ENCODE data around the gene AEBP2. TPM values are rescaled to one million over a fixed set of nuclear protein-coding genes. Genes with fewer than 3 reads are reported as not detected.

Gene AEBP2
- total RNA-seq, 2 donors from 2014 or later = 37.8 to 78.4 TPM

DNA sequence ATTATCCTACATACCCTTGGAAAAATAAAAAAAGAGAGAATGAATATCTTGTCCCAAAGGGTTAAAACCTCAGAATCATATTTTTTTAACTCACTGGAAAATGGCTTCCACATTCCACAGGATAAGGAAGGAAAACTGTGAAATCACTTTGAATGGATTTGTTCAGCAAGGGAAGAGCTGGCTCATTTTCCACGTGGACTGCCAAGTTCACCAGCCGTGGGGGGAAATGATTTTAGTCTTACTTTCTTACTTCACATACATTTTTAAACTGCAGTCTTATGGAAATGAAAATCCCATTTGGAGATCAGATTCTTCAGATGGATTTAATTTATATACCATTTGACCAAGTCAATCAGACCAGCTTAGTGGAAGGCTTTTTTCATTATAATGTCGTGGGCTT, 29.9 kb upstream of the AEBP2 start:
- Histone ChIP-seq H3K9me3 (ENCODE audit: control insufficient read depth, low read length) (no peaks in the 10 kb centered on the region), H3K4me3 (ENCODE audit: low read length) (no peak overlapping the region), H3K36me3 (ENCODE audit: control insufficient read depth, insufficient read depth, low read length) (no peaks in the 10 kb centered on the region), H3K4me1 (ENCODE audit: control insufficient read depth, insufficient read depth, low read length) (peaks cover 5% of the 10 kb centered on the region), H3K27ac (ENCODE audit: low read depth, low read length) (no peak overlapping the region), H3K27me3 (ENCODE audit: control insufficient read depth, insufficient read depth, low read length, poor library complexity, severe bottlenecking) (no peaks in the 10 kb centered on the region), H3K9ac (ENCODE audit: extremely low read depth, low read length, poor library complexity, severe bottlenecking) (no peak overlapping the region)
- TF ChIP-seq, protein P1, sequence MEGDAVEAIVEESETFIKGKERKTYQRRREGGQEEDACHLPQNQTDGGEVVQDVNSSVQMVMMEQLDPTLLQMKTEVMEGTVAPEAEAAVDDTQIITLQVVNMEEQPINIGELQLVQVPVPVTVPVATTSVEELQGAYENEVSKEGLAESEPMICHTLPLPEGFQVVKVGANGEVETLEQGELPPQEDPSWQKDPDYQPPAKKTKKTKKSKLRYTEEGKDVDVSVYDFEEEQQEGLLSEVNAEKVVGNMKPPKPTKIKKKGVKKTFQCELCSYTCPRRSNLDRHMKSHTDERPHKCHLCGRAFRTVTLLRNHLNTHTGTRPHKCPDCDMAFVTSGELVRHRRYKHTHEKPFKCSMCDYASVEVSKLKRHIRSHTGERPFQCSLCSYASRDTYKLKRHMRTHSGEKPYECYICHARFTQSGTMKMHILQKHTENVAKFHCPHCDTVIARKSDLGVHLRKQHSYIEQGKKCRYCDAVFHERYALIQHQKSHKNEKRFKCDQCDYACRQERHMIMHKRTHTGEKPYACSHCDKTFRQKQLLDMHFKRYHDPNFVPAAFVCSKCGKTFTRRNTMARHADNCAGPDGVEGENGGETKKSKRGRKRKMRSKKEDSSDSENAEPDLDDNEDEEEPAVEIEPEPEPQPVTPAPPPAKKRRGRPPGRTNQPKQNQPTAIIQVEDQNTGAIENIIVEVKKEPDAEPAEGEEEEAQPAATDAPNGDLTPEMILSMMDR (conservative IDR thresholded peaks at IDR 0.05) = no peak
- DNase-seq = no peak
- H3K36me3 Mint-ChIP-seq (ENCODE audit: low read depth) = no peaks in the 10 kb centered on the region
- H3K9me3 Mint-ChIP-seq = peaks cover 5% of the 10 kb centered on the region
- peaks cover 2% of the 10 kb centered on the region for H3K27me3 Mint-ChIP-seq (ENCODE audit: insufficient read depth)
- no peak overlapping the region for H3K4me3 Mint-ChIP-seq
- peaks cover 34% of the 10 kb centered on the region for H3K4me1 Mint-ChIP-seq
- no peak overlapping the region for H3K27ac Mint-ChIP-seq
- 26 to 75% methylated on average over 2 to 3 of the region's 3 CpGs for WGBS, 2 experiments (ENCODE audit: insufficient coverage in 1 of 2, insufficient read length in 1 of 2)

DNA sequence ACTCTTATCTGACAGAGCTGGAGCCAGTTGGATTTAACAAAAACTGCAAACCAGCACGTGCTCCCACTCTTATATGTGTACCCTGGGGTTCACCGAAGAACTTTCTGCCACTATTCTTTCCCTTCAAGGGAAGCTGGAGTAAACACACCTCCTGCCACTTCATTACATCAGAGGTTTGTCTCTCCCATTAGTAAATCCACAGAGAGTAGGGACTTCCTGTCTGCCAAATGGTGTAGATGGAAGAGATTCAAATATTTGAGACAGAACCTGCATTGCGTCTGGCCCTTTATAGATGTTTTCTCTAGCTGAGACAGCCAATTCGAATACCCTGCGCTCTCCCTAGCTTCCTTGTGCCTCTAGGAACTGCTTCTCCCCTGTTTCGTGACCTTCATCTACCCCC, 29.1 kb upstream of the AEBP2 start:
- H3K9me3 ChIP-seq (ENCODE audit: control insufficient read depth, low read length) = no peaks in the 10 kb centered on the region
- peaks cover 5% of the 10 kb centered on the region for H3K9me3 Mint-ChIP-seq
- H3K27ac ChIP-seq (ENCODE audit: low read depth, low read length) = no peak overlapping the region
- H3K27me3 Mint-ChIP-seq (ENCODE audit: insufficient read depth) = peaks cover 2% of the 10 kb centered on the region
- TF ChIP-seq, protein P1 (conservative IDR thresholded peaks at IDR 0.05) = no peak
- H3K9ac ChIP-seq (ENCODE audit: extremely low read depth, low read length, poor library complexity, severe bottlenecking) = no peak overlapping the region
- H3K4me1 ChIP-seq (ENCODE audit: control insufficient read depth, insufficient read depth, low read length) = peaks cover 5% of the 10 kb centered on the region
- 64 to 80% methylated on average over 2 to 6 of the region's 6 CpGs for WGBS, 2 experiments (ENCODE audit: insufficient coverage in 1 of 2, insufficient read length in 1 of 2)
- H3K27ac Mint-ChIP-seq = peak overlapping the region; percentile 78
- no peaks in the 10 kb centered on the region for H3K27me3 ChIP-seq (ENCODE audit: control insufficient read depth, insufficient read depth, low read length, poor library complexity, severe bottlenecking)
- no peaks in the 10 kb centered on the region for H3K36me3 ChIP-seq (ENCODE audit: control insufficient read depth, insufficient read depth, low read length)
- peaks cover 34% of the 10 kb centered on the region for H3K4me1 Mint-ChIP-seq
- H3K4me3 Mint-ChIP-seq = peak overlapping the region; percentile 8
- H3K4me3 ChIP-seq (ENCODE audit: low read length) = no peak overlapping the region
- peak; percentile 54 for DNase-seq
- H3K36me3 Mint-ChIP-seq (ENCODE audit: low read depth) = no peaks in the 10 kb centered on the region

DNA sequence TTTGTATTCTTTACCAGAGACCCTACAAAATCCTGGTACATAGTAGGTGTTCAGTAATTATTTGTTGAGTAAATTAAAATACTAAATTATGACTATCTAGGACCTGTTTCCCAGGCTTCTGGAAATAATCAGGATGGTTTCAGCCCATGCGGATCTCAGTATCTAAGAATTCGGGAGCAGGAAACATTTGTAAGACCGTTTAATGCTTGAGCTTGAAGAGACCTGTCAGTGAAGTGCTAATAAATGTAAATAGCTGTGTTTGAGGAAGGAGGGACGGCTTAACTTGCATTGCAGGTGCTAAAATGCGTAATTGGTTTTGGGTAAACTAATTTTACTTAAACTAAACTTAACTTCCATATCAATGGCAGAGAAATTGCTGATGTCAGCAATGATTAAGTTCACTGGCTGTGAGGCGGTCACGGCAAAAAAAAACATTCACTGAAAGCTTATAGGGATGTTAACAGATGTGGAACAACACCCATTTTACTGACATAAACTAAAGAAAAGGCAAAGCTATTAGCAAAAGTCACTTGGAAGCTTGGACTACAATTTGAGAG, 28.6 kb upstream of the AEBP2 start:
- WGBS, 2 experiments (ENCODE audit: insufficient coverage in 1 of 2, insufficient read length in 1 of 2) = 56 to 63% methylated on average over 3 to 5 of the region's 7 CpGs
- Histone ChIP-seq H3K27me3 (ENCODE audit: control insufficient read depth, insufficient read depth, low read length, poor library complexity, severe bottlenecking) (no peaks in the 10 kb centered on the region), H3K9ac (ENCODE audit: extremely low read depth, low read length, poor library complexity, severe bottlenecking) (no peak overlapping the region), H3K36me3 (ENCODE audit: control insufficient read depth, insufficient read depth, low read length) (no peaks in the 10 kb centered on the region), H3K9me3 (ENCODE audit: control insufficient read depth, low read length) (no peaks in the 10 kb centered on the region), H3K4me3 (ENCODE audit: low read length) (no peak overlapping the region), H3K27ac (ENCODE audit: low read depth, low read length) (no peak overlapping the region), H3K4me1 (ENCODE audit: control insufficient read depth, insufficient read depth, low read length) (peaks cover 5% of the 10 kb centered on the region)
- no peaks in the 10 kb centered on the region for H3K27me3 Mint-ChIP-seq (ENCODE audit: insufficient read depth)
- H3K9me3 Mint-ChIP-seq = peaks cover 5% of the 10 kb centered on the region
- H3K36me3 Mint-ChIP-seq (ENCODE audit: low read depth) = no peaks in the 10 kb centered on the region
- TF ChIP-seq, protein P1 (conservative IDR thresholded peaks at IDR 0.05) = no peak
- H3K4me1 Mint-ChIP-seq = peaks cover 34% of the 10 kb centered on the region
- H3K4me3 Mint-ChIP-seq = peak overlapping the region; percentile 8
- peak overlapping the region; percentile 78 for H3K27ac Mint-ChIP-seq
- DNase-seq = no peak

All from endodermal cell (in vitro differentiated cells).